ENCODE data around the gene FBLIM1.

DNA sequence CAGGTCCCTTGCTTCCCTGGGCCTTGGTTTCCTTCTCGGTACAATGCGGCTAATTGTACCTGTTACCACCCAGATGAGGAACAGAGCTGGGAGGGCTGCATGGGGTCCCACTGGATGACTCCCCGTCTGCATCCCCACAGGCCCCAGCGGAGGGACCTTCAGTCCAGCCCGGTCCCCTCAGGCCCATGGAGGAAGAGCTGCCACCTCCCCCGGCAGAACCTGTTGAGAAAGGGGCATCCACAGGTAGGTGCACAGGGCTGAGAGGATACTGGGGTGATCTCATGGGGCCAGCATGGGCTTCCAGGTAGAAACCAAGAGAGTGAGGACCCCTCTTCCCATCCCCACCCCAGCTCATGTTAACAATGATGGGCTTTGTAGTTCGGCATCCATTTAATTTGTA is 9.8 kb downstream of the FBLIM1 start:
- TF ChIP-seq TCF7L2 (IDR thresholded peaks at IDR 0.05; ENCODE audit: borderline replicate concordance, extremely low read depth, insufficient read depth, insufficient read length) (no peak), EZH2 (IDR thresholded peaks at IDR 0.05) (no peak), POLR2A (IDR thresholded peaks at IDR 0.05; ENCODE audit: borderline replicate concordance, extremely low read depth, insufficient read depth, insufficient read length) (no peak), POLR2AphosphoS5 (IDR thresholded peaks at IDR 0.05; ENCODE audit: low read depth, low read length) (no peak), RAD21 (IDR thresholded peaks at IDR 0.05; ENCODE audit: low read depth) (no peak), CBX3 (IDR thresholded peaks at IDR 0.05; ENCODE audit: low read depth) (no peak), EZH2phosphoT487 (IDR thresholded peaks at IDR 0.05; ENCODE audit: borderline replicate concordance) (no peak), SIN3A (IDR thresholded peaks at IDR 0.05; ENCODE audit: low read depth) (no peak), FOSL1 (IDR thresholded peaks at IDR 0.05; ENCODE audit: low read depth) (no peak), YY1 (IDR thresholded peaks at IDR 0.05; ENCODE audit: extremely low read depth, insufficient replicate concordance, low read depth, low read length) (no peak), ZNF274 (IDR thresholded peaks at IDR 0.05; ENCODE audit: low read depth, low read length) (no peak)
- TF ChIP-seq, protein P1, sequence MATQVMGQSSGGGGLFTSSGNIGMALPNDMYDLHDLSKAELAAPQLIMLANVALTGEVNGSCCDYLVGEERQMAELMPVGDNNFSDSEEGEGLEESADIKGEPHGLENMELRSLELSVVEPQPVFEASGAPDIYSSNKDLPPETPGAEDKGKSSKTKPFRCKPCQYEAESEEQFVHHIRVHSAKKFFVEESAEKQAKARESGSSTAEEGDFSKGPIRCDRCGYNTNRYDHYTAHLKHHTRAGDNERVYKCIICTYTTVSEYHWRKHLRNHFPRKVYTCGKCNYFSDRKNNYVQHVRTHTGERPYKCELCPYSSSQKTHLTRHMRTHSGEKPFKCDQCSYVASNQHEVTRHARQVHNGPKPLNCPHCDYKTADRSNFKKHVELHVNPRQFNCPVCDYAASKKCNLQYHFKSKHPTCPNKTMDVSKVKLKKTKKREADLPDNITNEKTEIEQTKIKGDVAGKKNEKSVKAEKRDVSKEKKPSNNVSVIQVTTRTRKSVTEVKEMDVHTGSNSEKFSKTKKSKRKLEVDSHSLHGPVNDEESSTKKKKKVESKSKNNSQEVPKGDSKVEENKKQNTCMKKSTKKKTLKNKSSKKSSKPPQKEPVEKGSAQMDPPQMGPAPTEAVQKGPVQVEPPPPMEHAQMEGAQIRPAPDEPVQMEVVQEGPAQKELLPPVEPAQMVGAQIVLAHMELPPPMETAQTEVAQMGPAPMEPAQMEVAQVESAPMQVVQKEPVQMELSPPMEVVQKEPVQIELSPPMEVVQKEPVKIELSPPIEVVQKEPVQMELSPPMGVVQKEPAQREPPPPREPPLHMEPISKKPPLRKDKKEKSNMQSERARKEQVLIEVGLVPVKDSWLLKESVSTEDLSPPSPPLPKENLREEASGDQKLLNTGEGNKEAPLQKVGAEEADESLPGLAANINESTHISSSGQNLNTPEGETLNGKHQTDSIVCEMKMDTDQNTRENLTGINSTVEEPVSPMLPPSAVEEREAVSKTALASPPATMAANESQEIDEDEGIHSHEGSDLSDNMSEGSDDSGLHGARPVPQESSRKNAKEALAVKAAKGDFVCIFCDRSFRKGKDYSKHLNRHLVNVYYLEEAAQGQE (IDR thresholded peaks at IDR 0.05; ENCODE audit: low read depth): no peak
- TF ChIP-seq, protein P2, sequence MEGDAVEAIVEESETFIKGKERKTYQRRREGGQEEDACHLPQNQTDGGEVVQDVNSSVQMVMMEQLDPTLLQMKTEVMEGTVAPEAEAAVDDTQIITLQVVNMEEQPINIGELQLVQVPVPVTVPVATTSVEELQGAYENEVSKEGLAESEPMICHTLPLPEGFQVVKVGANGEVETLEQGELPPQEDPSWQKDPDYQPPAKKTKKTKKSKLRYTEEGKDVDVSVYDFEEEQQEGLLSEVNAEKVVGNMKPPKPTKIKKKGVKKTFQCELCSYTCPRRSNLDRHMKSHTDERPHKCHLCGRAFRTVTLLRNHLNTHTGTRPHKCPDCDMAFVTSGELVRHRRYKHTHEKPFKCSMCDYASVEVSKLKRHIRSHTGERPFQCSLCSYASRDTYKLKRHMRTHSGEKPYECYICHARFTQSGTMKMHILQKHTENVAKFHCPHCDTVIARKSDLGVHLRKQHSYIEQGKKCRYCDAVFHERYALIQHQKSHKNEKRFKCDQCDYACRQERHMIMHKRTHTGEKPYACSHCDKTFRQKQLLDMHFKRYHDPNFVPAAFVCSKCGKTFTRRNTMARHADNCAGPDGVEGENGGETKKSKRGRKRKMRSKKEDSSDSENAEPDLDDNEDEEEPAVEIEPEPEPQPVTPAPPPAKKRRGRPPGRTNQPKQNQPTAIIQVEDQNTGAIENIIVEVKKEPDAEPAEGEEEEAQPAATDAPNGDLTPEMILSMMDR (IDR thresholded peaks at IDR 0.05 in 2 of 3, conservative IDR thresholded peaks at IDR 0.05 in 1 of 3; ENCODE audit: borderline replicate concordance in 1 of 3, insufficient read depth in 1 of 3, low read depth in 2 of 3, low read length in 2 of 3): no peak
- TF ChIP-seq, protein P3, sequence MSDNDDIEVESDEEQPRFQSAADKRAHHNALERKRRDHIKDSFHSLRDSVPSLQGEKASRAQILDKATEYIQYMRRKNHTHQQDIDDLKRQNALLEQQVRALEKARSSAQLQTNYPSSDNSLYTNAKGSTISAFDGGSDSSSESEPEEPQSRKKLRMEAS (IDR thresholded peaks at IDR 0.05): no peak

Data from HCT116 (cell line).